GM13977 (cell line): ENCODE data around the gene GNG2.

Source experiments
- DNase-seq: peaks from one replicate; pipeline ENCODE4 v3.0.0; 2012; ENCODE audit warnings: low spot score
- CTCF ChIP-seq: IDR thresholded peaks from 2 replicates; pipeline ENCODE4 v1.5.1; 2012; ENCODE audit warnings: mild to moderate bottlenecking, control low read depth; ENCODE audit not compliant: insufficient read depth; ENCODE audit errors: extremely low read depth, missing control alignments
- in situ Hi-C: fragments of 300-500 bp; cut with MboI; formaldehyde crosslinking; loops from one replicate; pipeline ENCODE4 v1.12.0; 2022; ENCODE audit warnings: low sequenced_read_pairs, low pct_unique_long_range_greater_than_20kb, mixed read lengths, inconsistent platforms; ENCODE audit not compliant: unreplicated experiment

GNG2 gene

GRCh38 chr14:51844081-51844881 is 16.1 kb upstream of the GNG2 start:
- in situ Hi-C loops = loop anchor here (10.0 kb wide), 1 partner anchor 131 kb away; no protein-coding TSS in a partner anchor
- DNase-seq = peak; percentile 19
- no peak for TF ChIP-seq CTCF

- no peak for TF ChIP-seq CTCF
- in situ Hi-C loops = loop anchor here (10.0 kb wide), 1 partner anchor 129 kb away; no protein-coding TSS in a partner anchor
- no peak for DNase-seq
Measured at GRCh38 chr14:51845811-51846210, 14.6 kb upstream of the GNG2 start.

GRCh38 chr14:51846631-51847488 is 13.6 kb upstream of the GNG2 start:
- TF ChIP-seq CTCF = no peak
- DNase-seq = peak; percentile 77
- in situ Hi-C loops = loop anchor here (10.0 kb wide), 1 partner anchor 128 kb away; no protein-coding TSS in a partner anchor

GRCh38 chr14:51847489-51847796 is 13.0 kb upstream of the GNG2 start:
- in situ Hi-C loops = loop anchor here (10.0 kb wide), 1 partner anchor 127 kb away; no protein-coding TSS in a partner anchor
- no peak for TF ChIP-seq CTCF
- no peak for DNase-seq

GRCh38 chr14:51848120-51848519 is 12.3 kb upstream of the GNG2 start:
- TF ChIP-seq CTCF = no peak
- no peak for DNase-seq
- in situ Hi-C loops = loop anchor here (10.0 kb wide), 1 partner anchor 127 kb away; no protein-coding TSS in a partner anchor

GRCh38 chr14:51849097-51849496 is 11.3 kb upstream of the GNG2 start:
- in situ Hi-C loops = loop anchor here (10.0 kb wide), 1 partner anchor 126 kb away; no protein-coding TSS in a partner anchor
- DNase-seq = no peak
- TF ChIP-seq CTCF = no peak
